ENCODE results near the gene LIPC. TPM values are rescaled to one million over a fixed set of nuclear protein-coding genes. Genes with fewer than 3 reads are reported as not detected.

LIPC gene
- polyA plus RNA-seq, 3 donors = 0.37 TPM; not detected in 2

GRCh38 chr15:58520464-58520863, 88.7 kb downstream of the LIPC start:
- Histone ChIP-seq H3K79me2 (ENCODE audit: insufficient read depth, low read length) (no peaks in the 10 kb centered on the region), H2AFZ (ENCODE audit: insufficient read depth, low read depth, low read length, poor library complexity, severe bottlenecking) (no peak overlapping the region), H3K4me1 (ENCODE audit: control insufficient read depth in 1 of 2, insufficient read depth in 2 of 2, low read length in 2 of 2) (peaks cover 93 to 99% of the 10 kb centered on the region in 2 donors), H3K4me2 (replicated peaks; ENCODE audit: extremely low read depth, low read length, poor library complexity, severe bottlenecking) (peak overlapping the region; percentile 47), H3K27me3 (ENCODE audit: control insufficient read depth in 2 of 2, insufficient read depth in 2 of 2, low read length in 2 of 2) (no peaks in the 10 kb centered on the region), H3K9ac (ENCODE audit: insufficient read depth, low read length, poor library complexity, severe bottlenecking) (peak overlapping the region; percentile 68), H4K20me1 (ENCODE audit: insufficient read depth, low read length) (no peaks in the 10 kb centered on the region), H3K27ac (ENCODE audit: low read depth in 1 of 2, low read length in 2 of 2) (peak overlapping the region; percentile 95 to 99), H3K9me3 (replicated peaks in 1 of 2; ENCODE audit: control insufficient read depth in 1 of 2, insufficient read depth in 1 of 2, low read length in 2 of 2) (no peaks in the 10 kb centered on the region), H3K36me3 (replicated peaks in 1 of 2; ENCODE audit: control insufficient read depth in 1 of 2, insufficient read depth in 2 of 2, low read length in 2 of 2) (no peaks in the 10 kb centered on the region), H3K4me3 (replicated peaks in 1 of 3; ENCODE audit: low read depth in 2 of 3, low read length in 3 of 3) (peak overlapping the region in 2 of 3 experiments; percentile 5 to 39)
- peaks cover 97% of the 10 kb centered on the region for H3K4me1 Mint-ChIP-seq
- intact Hi-C loops (cut with micrococcal nuclease) = loop anchor here (5.0 to 10.0 kb wide), 4 partner anchors 63 to 276 kb away; partner anchors contain the start of gene ADAM10 (in 1 of the 2)
- peaks cover 0 to 3% (median 0%) of the 10 kb centered on the region in 3 donors for H3K27me3 Mint-ChIP-seq (ENCODE audit: low read depth in 3 of 3)
- peak overlapping the region; percentile 94 to 98 (median 96) for H3K27ac Mint-ChIP-seq
- H3K36me3 Mint-ChIP-seq = peaks cover 0 to 4% of the 10 kb centered on the region in 2 donors
- peak overlapping the region in 1 of 2 donors; percentile 82 for H3K4me3 Mint-ChIP-seq
- DNase-seq = peak; percentile 32 to 61 (median 56)
- H3K9me3 Mint-ChIP-seq = peaks cover 0 to 3% (median 0%) of the 10 kb centered on the region in 7 donors
- no peak for TF ChIP-seq CTCF (IDR thresholded peaks at IDR 0.05)
- 83% methylated on average over 1 of the region's 9 CpGs for WGBS (ENCODE audit: insufficient coverage)

DNA sequence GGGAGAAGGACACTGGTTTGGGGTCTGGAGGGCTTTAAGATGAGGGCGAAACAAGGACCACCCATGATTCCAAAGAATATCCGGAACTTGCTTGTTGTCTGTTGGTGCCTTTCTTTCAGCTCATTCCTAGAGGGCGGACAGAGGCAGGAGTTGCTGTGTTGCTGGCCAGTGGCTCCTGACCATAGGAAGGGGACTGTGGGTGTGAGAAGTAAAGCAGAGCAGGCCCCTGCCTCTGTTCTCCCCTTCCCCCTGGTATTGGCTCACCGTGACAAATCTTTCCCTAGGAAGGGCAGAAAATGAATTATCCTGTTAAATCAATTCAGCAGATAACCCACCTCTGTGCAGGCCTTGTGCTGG, 89.1 kb downstream of the LIPC start:
- peaks cover 0 to 3% (median 0%) of the 10 kb centered on the region in 3 donors for H3K27me3 Mint-ChIP-seq (ENCODE audit: low read depth in 3 of 3)
- H3K36me3 Mint-ChIP-seq = peaks cover 0 to 4% of the 10 kb centered on the region in 2 donors
- H2AFZ ChIP-seq (ENCODE audit: insufficient read depth, low read depth, low read length, poor library complexity, severe bottlenecking) = no peak overlapping the region
- H3K4me3 ChIP-seq (replicated peaks in 1 of 3; ENCODE audit: low read depth in 2 of 3, low read length in 3 of 3) = peak overlapping the region in 2 of 3 experiments; percentile 20 to 39
- H3K4me1 ChIP-seq (ENCODE audit: control insufficient read depth in 1 of 2, insufficient read depth in 2 of 2, low read length in 2 of 2) = peaks cover 93 to 99% of the 10 kb centered on the region in 2 donors
- H4K20me1 ChIP-seq (ENCODE audit: insufficient read depth, low read length) = no peaks in the 10 kb centered on the region
- H3K79me2 ChIP-seq (ENCODE audit: insufficient read depth, low read length) = no peaks in the 10 kb centered on the region
- H3K9me3 Mint-ChIP-seq = peaks cover 0 to 3% (median 0%) of the 10 kb centered on the region in 7 donors
- H3K36me3 ChIP-seq (replicated peaks in 1 of 2; ENCODE audit: control insufficient read depth in 1 of 2, insufficient read depth in 2 of 2, low read length in 2 of 2) = no peaks in the 10 kb centered on the region
- no peak for TF ChIP-seq CTCF (IDR thresholded peaks at IDR 0.05)
- intact Hi-C loops (cut with micrococcal nuclease) = loop anchor here (5.0 to 10.0 kb wide), 4 partner anchors 64 to 276 kb away; partner anchors contain the start of gene ADAM10 (in 1 of the 2)
- 79% methylated on average over 2 of the region's 4 CpGs for WGBS (ENCODE audit: insufficient coverage)
- H3K4me1 Mint-ChIP-seq = peaks cover 97% of the 10 kb centered on the region
- no peaks in the 10 kb centered on the region for H3K27me3 ChIP-seq (ENCODE audit: control insufficient read depth in 2 of 2, insufficient read depth in 2 of 2, low read length in 2 of 2)
- H3K9me3 ChIP-seq (replicated peaks in 1 of 2; ENCODE audit: control insufficient read depth in 1 of 2, insufficient read depth in 1 of 2, low read length in 2 of 2) = no peaks in the 10 kb centered on the region
- peak overlapping the region; percentile 42 to 82 for H3K4me3 Mint-ChIP-seq
- H3K4me2 ChIP-seq (replicated peaks; ENCODE audit: extremely low read depth, low read length, poor library complexity, severe bottlenecking) = peak overlapping the region; percentile 47
- H3K9ac ChIP-seq (ENCODE audit: insufficient read depth, low read length, poor library complexity, severe bottlenecking) = peak overlapping the region; percentile 68
- DNase-seq = peak in 1 of 3 donors; percentile 19
- peak overlapping the region; percentile 95 to 99 for H3K27ac ChIP-seq (ENCODE audit: low read depth in 1 of 2, low read length in 2 of 2)
- H3K27ac Mint-ChIP-seq = peak overlapping the region; percentile 94 to 98 (median 96)

Data from CD14-positive monocyte (primary cell).